Stimulated activated CD8-positive, alpha-beta memory T cell treated with anti-CD3 and anti-CD28 coated beads, Interleukin-7, amount 100 ng/mL, for 4 hours (primary cell): ENCODE measurements around the gene PRXL2A.
"Not testable (repeated sequence)": the region's sequence is repeated elsewhere in the genome, so short reads cannot be mapped to it uniquely, and the experiment has no call there.

Source experiments
- DNase-seq, 2 donors: peaks; one replicate each; pipeline ENCODE4 v3.0.0-alpha.2; 2020; ENCODE audit warnings: low read depth in 2 of 2

PRXL2A gene

DNA sequence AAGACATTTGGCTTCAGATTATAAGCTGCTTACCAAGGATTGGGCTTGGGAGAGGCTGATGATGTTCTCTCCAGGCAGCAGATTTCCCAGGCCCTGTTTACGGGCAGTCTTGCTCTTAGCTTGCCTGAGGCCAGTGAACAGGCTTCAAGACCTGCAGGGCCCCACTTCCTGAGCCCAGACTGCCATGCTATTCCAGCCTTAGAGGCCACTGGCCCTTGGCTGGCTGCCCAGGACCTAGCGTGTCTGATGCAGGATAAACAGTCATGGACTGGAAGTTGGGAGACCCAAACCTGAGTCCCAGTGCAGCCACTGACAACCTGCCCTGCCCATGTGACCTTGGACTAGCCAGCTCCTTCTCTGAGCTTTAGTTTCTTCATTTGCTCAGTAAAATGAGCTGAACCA lies 2.9 kb downstream of the PRXL2A start:
- DNase-seq = no peak

DNA sequence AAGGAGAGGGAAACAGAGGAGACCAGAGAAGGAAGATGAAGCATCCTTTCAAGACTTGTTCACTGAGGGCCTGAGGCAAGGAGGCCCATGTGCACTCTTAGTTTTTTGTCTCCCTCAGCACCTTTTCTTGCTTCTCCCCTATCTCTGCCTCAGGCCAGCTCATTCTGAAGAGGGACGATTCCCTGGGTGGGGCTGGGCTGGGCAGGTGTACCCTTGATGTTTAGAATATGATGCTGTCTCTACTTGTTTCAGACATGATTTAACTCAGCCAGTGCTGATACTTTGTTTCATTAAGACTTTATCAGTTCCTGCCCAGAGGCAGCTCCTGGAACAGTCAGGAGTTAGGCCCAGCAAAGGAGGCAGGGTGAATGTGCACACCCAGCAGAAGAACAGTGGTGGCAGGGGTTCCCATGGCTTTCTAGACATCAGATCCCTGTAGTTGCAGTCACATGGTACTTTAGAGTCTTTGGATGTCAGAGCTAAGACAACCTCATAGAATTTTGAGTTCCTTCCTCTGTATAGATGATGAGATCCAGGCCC lies 3.4 kb downstream of the PRXL2A start:
- no peak for DNase-seq

DNA sequence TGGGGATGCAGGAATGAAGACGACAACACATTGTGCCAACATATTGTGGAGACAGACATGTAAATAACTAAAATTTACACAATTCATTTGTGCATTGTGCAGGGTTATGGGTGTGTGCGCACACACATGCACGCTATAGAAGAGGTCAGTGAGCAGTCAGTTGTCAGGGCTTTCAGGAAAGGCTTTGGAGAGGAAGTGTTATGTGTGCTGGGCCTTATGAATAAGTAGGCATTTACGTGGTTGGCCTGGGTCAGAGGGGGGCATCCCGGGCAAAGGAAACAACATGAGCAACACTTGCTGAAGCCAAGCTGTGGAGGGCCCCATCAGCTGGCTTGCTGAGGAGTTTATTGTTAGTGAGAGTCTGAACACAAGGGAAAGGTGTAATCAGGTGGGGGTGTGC lies 4.1 kb downstream of the PRXL2A start:
- no peak for DNase-seq

DNA sequence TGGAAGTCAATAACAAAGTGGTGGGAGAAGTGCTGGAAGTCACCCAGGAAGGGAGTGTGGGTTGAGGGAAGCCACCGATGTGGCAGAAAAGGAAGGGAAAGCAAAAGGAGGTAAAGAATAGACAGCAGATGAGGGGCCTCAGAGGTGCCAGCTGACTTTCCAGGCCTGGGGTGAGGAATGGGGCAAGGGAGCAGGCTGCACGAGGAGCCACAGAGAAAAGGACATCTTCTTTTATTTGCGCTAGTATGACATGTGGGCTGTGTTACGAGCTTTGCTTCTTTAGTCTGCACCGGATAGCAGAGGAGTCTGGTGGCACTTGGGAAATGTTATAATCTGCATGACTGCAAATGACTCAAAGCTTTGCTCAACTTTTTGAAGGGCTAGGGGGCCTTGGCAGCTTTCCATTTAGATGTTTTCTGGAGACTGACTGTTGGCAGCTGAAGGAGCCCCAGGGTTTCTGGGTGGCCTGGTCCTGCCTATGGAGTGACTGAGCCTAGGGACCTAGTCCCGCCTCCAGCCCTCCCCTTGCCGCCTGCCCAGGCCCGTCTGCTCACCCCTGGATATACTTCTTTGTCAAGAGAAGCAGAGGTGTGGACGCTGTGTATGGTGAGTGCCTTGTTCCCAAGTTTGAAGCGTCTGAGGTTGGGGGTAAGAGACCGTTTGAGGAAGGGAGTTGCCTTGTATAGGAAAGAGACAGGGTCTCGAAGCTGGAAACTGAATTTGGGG lies 5.1 kb downstream of the PRXL2A start:
- no peak for DNase-seq

DNA sequence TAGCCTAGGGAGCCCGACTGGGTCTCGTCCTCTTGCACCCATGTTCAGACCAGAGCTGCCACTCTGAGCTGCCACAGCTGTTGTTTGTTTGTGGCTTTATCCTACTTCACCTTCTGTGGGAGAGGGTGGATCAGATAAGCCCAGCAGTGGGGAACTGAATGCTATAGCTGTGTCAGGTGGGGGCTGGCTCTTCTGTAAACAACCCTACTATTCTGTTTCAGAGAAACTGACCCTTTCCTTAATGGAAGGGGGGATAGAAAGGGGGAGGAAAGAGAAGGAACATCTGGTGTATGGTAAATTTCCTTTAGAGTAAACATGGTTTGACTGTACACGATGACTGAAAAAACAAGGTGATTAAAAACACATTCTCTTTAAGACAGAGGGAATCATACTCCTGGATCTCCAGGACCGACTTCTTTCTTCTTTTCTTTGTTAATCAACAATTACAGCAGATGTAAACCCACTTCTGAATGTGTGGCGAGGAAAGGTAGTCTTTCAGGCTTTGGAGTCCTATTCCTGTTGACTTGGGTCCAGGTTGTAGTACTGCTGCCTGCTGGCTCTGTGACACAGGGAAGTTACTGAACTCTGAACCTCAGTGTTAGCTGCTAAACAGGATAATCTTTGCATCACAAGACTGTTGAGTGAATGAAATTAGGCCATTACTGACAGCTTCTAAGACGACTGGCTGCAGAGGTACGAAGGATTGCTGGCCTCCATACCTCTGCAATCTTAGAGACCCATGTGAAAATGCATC lies 6.0 kb downstream of the PRXL2A start:
- DNase-seq = no peak

DNA sequence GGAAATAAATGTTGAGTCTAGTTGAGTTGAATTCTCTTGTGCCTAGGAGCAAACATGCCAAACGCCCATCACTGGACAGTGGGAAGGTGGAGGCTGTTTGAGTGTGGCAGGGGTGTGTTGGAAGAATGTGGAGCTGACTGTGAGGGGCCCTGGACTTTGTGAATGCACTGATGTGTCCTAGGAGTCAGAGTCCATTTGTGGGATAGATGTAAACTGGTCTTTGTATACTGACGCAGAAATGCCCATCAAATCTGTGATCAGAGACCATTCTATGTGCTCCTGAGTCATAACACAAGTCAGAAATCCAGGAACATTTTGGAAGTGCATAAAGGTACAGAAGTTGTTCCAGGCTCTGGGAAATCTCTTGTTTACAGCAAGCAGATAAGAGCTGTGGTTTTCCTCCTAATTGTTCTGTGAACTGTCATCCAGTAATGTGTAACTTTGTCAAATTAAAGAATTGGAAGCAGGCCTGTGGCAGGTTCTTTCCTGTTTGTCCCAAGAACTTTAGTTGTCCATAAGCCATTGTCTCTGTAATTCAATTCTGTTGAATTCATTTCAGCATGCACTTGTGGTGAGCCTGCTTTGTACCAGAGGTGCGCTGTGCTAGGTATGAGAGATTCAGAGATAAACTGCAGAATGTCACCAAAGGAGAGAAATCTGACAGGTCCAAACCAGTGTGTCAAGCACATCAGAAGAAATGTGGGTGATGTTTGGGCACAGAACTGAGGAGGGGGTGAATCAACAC lies 7.6 kb downstream of the PRXL2A start:
- DNase-seq = no peak

DNA sequence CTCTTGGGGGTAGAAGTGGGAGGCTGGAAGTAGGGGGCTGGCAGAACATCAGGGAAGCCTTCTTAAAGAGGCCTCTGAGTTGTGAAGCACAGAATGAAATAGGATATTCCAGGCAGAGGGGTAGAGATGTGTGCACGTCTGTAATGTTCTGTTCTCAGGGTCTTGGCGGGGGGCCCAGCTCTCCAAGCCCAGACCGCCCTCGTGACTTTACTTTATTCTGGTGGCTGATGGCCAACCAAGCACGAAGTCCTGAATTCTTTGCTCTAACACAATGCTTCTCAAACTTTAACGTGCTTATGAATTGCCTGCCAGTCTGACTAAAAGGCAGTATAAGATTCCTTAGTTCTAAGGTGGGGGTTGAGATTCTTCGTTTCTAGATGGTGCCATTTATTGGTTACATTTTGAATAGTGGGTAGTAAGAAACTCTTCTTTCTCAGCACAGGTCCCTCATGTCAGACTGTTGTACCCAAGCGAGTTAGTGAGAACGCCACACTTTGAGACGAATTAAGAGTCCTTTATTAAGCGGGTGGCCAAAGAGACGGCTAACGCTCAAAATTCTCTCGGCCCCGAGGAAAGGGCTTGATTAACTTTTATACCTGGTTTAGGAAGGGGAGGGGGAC lies 8.2 kb downstream of the PRXL2A start:
- DNase-seq = no peak

DNA sequence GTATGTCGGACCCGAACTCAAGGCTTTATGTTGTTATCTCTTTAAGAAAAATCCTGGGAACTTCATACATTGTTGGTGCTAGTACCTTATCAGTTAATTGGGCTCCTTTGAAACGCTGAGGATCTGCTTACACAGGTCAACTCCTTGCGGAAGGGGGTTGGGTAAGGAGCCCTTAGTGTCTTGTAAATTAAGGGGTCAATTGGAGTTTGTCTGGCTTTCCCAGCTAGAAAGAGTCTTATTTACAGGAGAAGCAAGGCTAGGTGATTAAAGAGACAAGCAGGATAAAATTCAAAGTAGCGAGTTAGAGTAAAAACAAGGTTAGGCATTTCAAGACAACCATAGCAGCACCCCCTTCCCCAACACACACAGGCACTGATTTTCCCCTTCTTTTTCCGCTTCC lies 8.9 kb downstream of the PRXL2A start:
- DNase-seq = not testable (repeated sequence)

DNA sequence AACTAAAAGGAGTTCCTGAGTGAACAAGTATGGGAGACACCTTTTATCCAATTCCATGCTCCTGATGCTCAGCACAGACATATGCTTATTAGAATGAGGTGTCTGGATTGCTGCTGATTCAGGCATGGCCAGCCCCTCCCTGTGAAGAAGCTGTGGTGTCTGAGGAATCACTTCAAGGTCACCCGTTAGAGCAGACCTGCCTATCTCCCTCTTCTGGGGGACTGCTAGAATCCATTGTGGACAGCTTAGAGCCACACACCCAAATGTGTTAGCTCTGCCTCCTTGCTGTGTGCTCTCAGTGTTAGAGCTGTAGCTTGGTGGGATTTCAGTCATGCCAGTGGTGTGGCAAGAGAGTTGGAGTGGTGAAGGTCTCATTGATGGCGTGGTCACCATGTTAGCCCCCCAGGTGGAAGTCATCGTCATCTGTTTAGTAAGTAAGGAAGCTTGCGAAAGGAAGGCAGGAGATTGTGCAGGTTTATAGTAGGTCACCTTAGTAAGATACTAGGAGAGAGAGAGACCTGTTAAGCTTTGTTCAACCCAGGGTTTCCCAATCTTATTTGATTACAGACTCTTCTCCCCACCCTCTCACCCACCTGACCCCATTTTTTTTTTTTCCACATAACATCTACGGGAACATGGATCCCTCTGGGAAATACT lies 12.8 kb downstream of the PRXL2A start:
- DNase-seq = no peak

DNA sequence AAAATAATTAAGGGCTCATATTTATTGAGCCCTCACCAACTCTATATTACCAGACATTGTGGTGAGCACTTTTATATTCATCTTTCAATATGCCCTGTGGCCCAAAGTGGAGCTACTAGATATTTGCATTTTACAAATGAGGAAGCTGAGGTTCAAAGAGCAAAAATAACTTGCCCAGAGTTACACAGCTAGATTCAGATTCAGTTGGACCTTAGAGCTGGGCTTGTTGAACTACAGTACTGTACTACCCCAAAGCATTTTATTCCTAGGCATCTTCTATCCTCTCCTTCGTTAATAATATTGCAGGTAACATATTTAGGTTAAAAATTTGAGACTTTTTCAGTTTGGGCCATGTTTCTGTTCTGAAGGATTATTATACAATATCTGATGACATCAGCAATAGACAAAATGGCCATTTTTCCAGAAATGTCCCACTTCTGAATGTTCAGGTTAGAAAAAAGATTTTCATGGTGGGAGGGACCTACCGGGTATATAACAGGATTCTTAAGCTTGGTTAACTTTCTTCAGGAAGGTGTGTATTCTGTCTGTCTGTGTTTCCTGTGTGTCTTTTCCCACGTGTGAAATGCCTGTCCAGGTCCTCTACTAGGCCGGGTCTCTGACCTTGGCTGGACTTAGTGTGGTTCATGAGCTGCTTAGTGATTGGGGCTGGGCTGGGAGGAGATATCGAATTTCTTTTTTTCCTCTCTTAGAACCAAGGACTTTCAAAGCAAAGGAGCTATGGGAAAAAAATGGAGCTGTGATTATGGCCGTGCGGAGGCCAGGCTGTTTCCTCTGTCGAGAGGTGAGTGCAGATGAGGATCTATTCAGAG lies 13.6 kb downstream of the PRXL2A start:
- no peak for DNase-seq

DNA sequence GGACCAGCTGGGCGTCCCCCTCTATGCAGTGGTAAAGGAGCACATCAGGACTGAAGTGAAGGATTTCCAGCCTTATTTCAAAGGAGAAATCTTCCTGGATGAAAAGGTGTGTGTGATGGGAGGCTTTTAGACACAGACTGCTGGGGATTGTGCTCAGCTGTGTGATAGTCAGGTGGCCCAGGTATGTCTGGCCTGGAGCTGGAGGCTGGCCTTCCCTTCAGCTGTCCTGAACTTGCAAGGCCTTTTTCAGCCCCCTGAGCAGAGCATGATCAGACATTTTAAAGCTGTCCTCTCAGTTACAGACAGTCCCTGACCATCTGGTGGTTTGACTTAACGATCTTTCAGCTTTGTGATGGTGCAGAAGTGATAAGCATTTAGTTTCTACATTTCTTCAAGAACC lies 17.6 kb downstream of the PRXL2A start:
- DNase-seq = no peak

DNA sequence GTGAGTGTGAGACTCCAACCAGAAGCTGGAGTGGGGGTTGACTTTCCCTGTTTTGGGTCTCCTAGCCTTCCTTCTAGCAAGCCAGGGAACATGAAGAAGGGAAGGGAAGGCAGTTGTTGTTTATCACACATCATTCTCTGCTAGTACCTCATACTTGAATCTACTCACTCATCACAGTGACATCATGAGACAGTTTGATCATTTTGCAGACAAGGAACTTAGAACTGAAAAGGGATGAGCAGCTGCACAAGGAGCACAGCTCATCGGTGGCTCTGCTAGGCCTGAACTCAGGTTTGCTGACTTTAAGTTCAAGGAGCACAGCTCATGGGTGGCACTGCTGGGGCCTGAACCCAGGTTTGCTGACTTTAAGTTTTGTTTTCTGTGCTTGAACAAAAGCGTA lies 19.2 kb downstream of the PRXL2A start:
- DNase-seq = no peak

DNA sequence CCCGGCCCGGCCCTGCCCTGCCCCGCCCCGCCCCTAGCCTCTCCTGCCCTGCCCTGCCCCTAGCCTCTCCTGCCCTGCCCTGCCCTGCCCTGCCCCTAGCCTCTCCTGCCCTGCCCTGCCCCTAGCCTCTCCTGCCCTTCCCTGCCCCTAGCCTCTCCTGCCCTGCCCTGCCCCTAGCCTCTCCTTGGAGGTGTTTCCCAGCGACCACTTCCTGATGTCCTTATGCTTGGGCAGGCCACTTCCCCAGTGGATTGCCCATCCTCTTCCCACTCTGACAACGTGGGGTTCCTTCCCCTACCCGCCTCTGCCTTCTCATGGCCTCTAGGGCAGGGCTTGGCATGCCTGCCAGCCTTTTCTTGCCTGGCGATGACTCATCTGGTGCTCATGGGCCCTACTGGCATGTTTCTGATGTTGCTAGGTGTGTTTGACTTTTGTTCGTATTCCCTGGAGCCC lies 21.2 kb downstream of the PRXL2A start:
- DNase-seq = no peak

DNA sequence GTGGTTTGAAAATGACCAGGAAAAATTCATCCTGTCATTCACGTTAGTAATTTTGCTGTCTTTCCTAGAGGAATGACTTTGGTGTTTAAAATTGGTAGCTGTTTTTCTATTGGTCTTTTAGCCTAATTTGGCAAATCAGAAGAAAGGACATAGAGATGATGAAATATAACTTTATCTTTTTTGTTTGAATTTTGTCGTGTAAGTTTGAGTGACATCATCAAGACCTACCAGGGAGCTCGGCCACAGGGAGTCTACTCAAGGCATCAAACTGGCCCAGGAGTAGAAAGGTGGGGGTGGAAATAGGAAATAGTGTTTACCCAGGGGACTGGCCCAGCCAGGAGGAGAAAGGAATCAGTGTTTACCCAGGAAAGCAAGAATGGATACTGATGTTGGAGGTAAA lies 24.8 kb downstream of the PRXL2A start:
- DNase-seq = no peak

DNA sequence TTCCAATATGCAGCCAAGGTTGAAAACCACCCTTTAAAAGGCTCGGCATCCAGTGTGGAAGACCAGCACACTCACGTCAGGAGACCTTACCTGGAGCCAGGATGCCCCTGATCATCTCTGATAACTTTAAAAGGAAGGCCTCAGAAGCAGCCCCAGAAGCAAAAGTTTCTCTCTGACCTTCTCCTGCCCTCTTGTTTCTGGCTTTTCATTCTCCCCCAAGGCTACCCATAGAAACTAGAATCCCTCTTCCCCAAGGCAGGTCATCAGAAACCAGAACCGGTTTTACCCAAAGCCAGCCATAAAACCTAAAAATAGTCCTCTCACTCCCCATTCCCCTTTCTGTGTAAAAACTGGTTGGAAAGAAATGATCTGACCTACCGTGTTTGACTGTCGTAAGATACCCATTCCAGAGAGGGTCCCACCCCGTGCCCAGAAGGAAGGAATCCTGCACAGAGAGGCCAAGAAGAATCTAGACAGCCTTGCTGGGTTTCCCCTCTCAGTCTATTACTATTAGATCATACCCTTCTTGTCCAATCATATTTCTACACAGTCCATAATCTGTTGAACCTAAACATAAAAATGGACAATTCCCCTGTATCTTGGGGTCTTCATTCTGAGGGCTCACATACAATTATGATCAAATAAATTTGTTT lies 28.2 kb downstream of the PRXL2A start:
- no peak for DNase-seq

DNA sequence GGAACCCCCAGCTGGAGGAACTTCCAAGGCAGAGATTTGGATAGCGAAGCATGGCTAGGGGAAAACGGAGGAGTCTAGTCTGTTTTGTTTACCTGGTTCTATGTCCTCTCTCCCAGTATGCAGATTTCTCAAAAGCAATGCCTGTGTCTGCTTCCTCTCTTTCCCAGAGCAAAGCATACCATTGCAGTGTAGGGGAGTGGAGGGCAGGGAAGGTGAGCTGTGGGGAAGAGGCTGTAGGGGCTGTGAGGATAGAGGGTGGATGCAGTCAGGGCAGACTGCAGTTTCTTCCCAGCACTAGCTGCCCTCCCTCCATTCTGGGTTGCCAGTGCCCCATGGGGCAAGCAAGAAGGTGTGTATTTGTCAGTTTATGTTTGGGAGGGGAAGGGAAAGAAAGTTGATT lies 28.9 kb downstream of the PRXL2A start:
- no peak for DNase-seq

DNA sequence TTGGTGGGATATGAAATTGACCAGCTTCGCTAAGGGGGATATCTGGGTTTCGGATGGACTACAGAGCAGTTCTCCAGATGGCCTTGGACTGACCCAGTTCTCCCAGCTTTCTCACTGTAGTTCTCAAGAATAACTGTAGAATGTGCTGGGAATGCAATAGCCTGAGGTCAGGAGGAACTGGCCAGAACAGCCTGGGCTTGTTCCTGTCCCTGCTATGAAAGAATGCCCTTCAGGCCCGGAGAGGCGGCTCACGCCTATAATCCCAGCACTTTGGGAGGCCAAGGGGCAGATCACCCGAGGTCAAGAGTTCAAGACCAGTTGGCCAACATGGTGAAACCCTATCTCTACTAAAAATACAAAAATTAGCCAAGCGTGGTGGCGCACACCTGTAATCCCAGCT lies 33.5 kb downstream of the PRXL2A start:
- DNase-seq = no peak

DNA sequence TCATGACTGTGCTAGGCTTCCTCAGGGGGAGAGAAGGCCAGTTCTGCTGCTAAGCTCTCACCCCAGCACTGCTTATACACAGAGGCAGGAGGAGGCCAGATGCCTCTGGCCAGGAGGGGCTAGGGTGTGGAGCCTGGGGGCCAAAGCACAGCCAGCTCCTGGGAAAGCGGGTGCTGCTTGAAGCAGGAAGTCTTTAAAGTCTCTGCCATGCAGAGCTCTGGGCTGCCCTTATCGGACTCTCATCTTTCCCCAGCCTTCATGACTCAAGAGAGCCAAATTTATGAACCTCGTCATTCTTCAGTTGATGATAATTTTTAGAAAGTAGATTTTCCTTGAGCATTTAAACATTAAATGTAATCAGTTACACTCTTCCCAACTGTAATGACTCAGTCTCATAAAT lies 34.5 kb downstream of the PRXL2A start:
- no peak for DNase-seq

DNA sequence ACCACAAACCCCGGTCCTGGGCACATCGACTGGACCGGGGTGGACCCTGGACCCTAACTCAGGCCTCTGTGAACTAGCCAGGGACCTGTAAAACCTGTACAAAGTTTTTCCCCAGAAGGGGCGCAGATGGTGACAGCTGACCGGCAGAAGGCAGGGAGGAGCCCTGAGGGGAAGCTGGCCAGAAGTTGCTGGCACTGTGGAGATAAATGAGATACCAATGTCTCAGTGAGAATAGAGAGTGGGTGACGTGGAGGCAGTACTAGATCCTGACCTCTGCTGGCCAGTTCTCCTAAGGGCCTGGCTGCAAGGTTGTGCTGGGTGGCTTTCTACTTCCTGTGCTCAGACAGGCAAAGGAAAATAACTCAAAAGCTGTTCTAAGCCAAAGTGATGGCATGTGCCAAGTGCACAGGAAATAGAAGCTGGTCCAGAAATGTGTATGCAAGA lies 35.2 kb downstream of the PRXL2A start:
- DNase-seq = no peak

DNA sequence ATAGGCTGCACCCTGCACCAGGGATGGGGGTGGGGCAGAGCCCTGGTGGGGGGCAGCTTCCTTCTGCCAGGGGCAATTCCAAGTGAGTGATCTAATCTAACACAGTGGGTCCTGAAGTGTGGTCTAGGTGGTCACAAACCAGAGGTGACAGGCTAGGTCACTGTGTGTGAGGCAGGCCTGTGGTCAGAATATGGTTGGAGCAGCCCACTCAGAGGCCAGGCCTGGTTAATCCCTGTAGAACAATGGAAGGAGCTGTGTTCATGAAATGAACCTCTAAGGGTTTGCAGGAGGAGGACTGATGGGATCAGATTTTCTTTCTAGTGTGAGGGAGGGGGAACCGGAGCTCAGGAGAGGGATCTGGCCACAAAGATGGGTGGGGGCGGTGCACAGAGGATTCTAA lies 35.8 kb downstream of the PRXL2A start:
- no peak for DNase-seq
